HG02885 (cell line): ENCODE data around the gene CPZ.

Source experiments
- ATAC-seq: cut with Tn5 transposase; IDR thresholded peaks from one replicate; pipeline ENCODE4 v1.9.1; 2021; ENCODE audit warnings: mild to moderate bottlenecking; ENCODE audit not compliant: unreplicated experiment, poor library complexity

CPZ gene

GRCh38 chr4:8592366-8593263, at the start of gene CPZ:
TSS of gene CPZ (plus strand) at chr4:8592765. CDS start at chr4:8592834, 69 bp downstream.
- no peak for ATAC-seq

- no peak for ATAC-seq
These were observed 49.6 kb upstream of the CPZ start for GRCh38 chr4:8542776-8543525.

GRCh38 chr4:8543623-8544022, 48.9 kb upstream of the CPZ start:
- no peak for ATAC-seq

GRCh38 chr4:8544282-8544681, 48.3 kb upstream of the CPZ start:
- ATAC-seq, result no peak

GRCh38 chr4:8544741-8545438, 47.7 kb upstream of the CPZ start:
- no peak for ATAC-seq

DNA sequence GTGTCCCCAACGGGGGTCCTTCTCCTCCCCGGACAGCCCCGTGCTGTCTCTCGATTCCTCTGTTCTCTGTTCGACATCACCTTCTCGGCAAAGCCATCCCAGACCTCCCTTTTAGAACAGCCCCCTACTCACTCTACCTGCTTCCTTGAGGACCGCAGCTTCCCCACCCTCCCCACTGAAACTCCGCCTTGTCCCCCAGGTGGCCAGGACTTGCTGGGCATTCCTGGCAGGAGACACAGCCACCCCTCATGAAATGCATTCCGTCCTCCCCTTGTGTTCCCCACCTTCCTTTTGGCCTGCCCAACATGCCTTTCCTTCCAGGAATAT, 47.2 kb upstream of the CPZ start:
- ATAC-seq, result no peak

GRCh38 chr4:8546766-8547107, 45.8 kb upstream of the CPZ start:
- no peak for ATAC-seq

DNA sequence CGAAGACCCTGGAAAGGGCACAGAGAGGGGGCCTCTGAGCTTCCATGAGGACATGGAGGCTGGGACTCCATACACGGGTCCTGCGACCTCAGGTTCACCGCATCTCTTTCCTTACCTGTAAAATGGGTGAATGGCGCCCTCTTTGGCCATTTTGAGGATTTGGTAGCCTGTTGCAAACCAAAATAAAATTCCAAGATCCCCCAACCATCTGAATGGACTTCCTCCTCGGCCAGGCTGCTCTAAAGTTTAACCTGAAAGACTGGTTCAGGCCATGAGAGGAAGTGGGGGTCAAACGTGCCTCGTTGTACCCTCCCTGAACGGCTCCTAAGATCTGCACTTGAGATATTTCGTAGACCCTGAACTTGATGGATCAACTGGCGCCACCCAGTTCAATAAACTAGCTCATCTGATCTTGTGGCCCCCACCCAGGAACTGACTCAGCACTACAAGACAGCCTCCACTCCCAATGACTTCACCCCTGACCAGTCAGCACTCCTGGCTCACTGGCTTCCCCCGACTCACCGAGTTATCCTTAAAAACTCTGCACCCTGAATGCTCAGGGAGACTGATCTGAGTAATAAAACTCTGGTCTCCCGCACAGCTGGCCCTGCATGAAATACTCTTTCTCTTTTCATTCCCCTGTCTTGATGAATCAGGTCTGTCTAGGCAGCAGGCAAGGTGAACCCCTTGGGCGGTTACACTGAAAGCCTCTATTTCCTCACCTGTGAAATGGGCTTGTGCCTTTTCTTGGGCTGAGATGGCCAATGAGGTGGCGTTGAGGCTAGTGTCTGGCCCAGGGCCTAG, 45.3 kb upstream of the CPZ start:
- ATAC-seq, result peak; percentile 46

DNA sequence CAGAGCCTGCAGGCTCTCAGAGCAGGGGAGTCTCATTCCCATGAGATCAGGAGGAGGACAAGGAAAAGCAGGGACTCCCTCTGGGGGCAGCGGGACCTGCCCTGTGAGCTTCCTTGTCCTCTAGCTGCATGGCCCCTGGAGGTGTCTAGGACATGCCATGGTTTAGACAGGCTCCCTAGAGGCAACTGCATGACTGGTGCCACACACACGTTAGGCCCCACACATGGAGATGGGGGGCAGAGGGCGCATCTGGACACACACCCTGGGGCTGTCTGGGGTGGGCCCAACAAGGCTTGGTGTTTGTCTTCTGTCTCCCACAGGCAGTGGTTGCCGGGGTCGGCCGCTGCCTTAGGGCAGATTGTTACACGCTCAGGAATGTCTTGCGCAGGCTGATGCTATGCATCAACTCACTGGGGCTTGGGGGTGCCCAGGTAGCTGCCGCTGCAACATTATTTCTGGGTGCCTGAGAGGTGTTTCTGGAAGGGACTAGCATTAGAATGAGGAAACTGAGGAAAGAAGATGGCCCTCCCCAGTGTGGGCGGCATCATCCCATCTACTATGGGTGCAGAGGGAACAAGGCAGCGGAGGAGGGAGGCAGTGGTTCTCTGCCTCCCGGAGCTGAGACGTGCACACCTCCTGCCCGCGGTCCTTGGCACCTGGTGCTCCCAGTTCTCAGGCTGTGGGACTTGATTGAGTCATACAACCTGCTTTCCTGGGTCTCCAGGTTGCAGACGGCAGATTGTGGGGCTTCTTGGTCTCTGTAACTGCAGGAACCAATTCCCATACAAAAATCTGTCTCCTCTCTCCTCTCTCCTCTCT, 44.4 kb upstream of the CPZ start:
- no peak for ATAC-seq

- no peak for ATAC-seq
These were observed 43.7 kb upstream of the CPZ start for GRCh38 chr4:8548731-8549351.

DNA sequence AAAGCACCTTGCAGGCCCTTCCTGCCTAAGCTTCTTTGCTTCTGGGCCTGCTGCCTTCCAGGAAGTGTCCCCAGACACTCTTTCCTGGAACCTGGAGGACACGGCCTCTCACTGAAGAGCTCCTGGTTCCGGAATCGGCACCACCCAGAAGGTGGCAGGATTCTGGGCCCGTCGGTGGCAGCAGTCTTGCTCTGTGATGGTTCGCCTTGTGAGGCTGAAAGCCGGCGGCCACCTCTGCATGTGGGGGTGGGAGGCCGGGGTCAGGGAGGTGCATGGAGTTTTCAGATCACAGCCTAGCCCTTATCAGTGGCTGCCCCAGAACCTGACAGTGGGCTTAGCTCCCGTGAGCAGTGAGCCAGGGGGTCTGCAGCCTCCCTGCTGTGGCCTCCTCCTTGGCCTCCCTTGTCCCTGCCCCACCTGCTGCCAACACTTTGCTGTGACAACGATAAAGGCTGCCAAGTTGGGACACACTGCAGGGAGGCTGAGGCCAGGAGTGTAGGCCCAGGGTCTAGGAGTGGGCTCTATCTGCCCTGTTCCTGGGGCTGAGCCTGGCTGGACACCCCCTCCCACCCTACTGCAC, 43.1 kb upstream of the CPZ start:
- no peak for ATAC-seq

GRCh38 chr4:8550691-8551090, 41.9 kb upstream of the CPZ start:
- ATAC-seq, result no peak

DNA sequence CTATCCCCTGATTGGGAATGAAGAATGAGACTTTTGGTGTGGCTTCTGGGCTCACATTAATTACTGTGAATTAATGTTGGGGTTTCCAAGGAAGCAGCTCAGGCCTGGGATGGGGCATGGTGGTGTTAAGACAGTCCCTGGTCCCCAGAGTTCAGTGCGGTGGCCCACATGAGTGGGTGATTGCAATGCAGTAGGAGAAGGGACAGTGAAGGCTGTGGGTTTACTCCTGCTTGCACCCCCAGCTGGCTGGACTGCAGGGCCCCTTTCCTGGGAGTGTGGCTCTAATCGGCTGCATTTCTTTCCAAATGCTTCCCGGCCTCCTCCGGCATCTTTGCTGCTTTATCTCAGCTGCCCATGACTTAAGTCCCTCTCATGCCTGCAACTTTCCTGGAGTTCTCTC, 40.5 kb upstream of the CPZ start:
- no peak for ATAC-seq

- no peak for ATAC-seq
These were observed 39.9 kb upstream of the CPZ start for GRCh38 chr4:8552581-8553205.

- no peak for ATAC-seq
These were observed 39.3 kb upstream of the CPZ start for GRCh38 chr4:8553216-8553615.

DNA sequence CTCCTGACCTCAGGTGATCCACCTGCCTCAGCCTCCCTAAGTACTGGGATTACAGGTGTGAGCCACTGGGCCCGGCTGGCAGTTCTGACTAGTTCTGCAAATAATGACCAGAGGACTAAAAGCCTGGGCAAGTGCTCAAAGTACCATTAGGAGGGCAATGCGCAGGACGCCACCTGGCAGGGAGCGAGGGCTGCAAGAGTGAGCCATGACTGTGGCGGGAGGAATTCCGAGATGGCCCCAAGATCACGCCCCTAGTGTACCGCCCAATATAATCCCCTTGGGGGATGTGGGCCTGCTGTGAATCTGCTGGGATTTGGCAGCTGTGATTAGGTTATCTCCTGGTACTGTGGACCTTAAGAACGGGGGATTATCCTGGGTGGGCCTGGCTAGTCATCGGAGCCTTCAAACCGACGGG, 38.6 kb upstream of the CPZ start:
- no peak for ATAC-seq

DNA sequence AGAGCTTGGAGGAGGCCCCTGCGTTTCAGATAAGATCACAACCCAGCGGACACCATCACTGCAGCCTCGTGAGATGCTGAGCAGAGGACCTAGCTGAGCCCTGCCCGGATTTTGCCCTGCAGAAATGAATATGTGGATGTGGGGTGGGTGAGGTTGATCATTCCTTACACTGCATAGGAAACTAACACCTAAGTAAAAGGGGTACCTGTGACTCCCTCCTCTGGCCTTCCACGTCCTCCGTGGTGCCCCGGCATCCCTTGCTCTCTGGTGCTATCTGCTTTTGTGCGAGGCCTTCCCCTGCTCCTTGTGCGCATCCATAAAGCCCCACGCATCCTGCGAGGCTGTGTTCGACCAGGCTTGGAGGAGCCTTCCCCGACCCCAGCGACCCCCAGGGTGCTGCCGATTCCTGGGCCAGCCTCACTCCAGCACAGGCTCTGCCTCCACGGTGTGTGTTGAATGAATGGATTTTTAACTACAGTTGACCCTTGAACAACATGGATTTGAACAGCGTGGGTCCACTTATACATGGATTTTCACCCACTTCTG, 37.9 kb upstream of the CPZ start:
- ATAC-seq, result no peak

- no peak for ATAC-seq
These were observed 36.8 kb upstream of the CPZ start for GRCh38 chr4:8555716-8556115.
